ENCODE data around the gene MYO1H. TPM values are rescaled to one million over a fixed set of nuclear protein-coding genes. Genes with fewer than 3 reads are reported as not detected.

Gene MYO1H
- total RNA-seq, 1 experiment from 2014 or later, result 0.26 TPM

DNA sequence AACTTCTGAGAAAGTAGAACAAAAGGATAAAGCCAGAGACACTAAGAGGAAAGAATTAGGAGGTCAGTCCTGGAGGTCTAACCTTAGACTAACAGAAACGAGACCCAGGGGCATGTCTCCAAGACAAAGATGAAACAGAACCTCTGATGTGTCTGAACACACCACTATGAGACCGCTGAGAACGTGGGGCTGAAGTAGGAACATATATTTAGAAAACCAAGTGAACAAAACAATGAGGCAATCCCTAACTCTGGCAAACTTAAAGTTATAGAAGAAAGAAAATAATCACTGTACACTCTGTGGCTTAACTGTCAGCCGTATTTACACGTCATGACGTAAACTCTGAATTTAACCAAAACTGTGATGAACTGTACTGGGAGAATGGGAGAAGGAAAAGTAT is 111.5 kb downstream of the MYO1H start:
- Histone ChIP-seq H3K18ac (ENCODE audit: insufficient read length, low read depth, low read length) (peak overlapping the region; percentile 63), H3K27me3 (ENCODE audit: insufficient read depth, low read length) (no peaks in the 10 kb centered on the region), H2BK15ac (ENCODE audit: low read depth, low read length) (no peak overlapping the region), H2BK120ac (ENCODE audit: low read depth, low read length, poor library complexity, severe bottlenecking) (no peak overlapping the region), H2BK20ac (ENCODE audit: low read depth, low read length, poor library complexity, severe bottlenecking) (no peak overlapping the region), H3K79me2 (ENCODE audit: insufficient read depth, low read length) (peaks cover 5% of the 10 kb centered on the region; the same call in 1 of the 2 replicates), H2AK5ac (ENCODE audit: insufficient read length, low read length) (peak overlapping the region; percentile 56), H3K9ac (ENCODE audit: extremely low read depth, insufficient read length, low read length) (peak overlapping the region; percentile 51), H3K79me1 (ENCODE audit: insufficient read depth, low read depth, low read length, poor library complexity, severe bottlenecking) (peaks cover 6% of the 10 kb centered on the region), H3K9me3 (ENCODE audit: control insufficient read depth, low read depth, low read length) (no peaks in the 10 kb centered on the region), H2BK12ac (ENCODE audit: insufficient read length, low read depth, low read length) (no peak overlapping the region), H4K5ac (ENCODE audit: insufficient read length, low read depth, low read length) (peak overlapping the region; percentile 31), H4K91ac (ENCODE audit: insufficient read length, low read depth, low read length) (no peak overlapping the region), H3K56ac (ENCODE audit: insufficient read length, low read depth, low read length) (no peak overlapping the region), H3K4ac (ENCODE audit: low read depth, low read length) (0 out of 2 replicates have a peak overlapping the region, but pooled peaks have one; percentile 31), H3K4me1 (ENCODE audit: insufficient read depth, low read length) (peaks cover 41% of the 10 kb centered on the region), H3T11ph (ENCODE audit: low read length) (peak overlapping the region; percentile 91), H4K8ac (replicated peaks; ENCODE audit: insufficient read length, low read depth, low read length) (no peak overlapping the region), H3K23ac (ENCODE audit: insufficient read length, low read depth, low read length) (no peak overlapping the region), H3K4me2 (ENCODE audit: insufficient read depth, insufficient read length, low read length) (peak overlapping the region; percentile 34), H4K20me1 (ENCODE audit: control insufficient read depth, insufficient read depth, insufficient read length) (peaks cover 2% of the 10 kb centered on the region), H3K23me2 (ENCODE audit: insufficient read length, low read depth, low read length, poor library complexity, severe bottlenecking) (no peaks in the 10 kb centered on the region), H3K27ac (ENCODE audit: insufficient read length, low read depth, low read length) (peak overlapping the region; percentile 88), H2AFZ (ENCODE audit: low read length) (no peak overlapping the region), H2BK5ac (ENCODE audit: insufficient read length, low read length) (peak overlapping the region; percentile 51), H3K14ac (ENCODE audit: insufficient read depth, low read length) (peak overlapping the region; percentile 50; the same call in 1 of the 2 replicates)
- Mint-ChIP-seq H3K4me1 (peaks cover 71 to 73% of the 10 kb centered on the region in 2 experiments), H3K4me3 (peak overlapping the region; percentile 32 to 46), H3K27ac (peak overlapping the region; percentile 97 to 100 (median 98)), H3K27me3 (ENCODE audit: low read depth) (no peaks in the 10 kb centered on the region), H3K36me3 (ENCODE audit: insufficient read depth in 1 of 3, low read depth in 3 of 3) (peaks cover 22 to 50% (median 47%) of the 10 kb centered on the region in 3 experiments; a peak in 6 of 7 replicates), H3K9me3 (no peaks in the 10 kb centered on the region; a peak in 2 of 5 replicates)
- TF ChIP-seq, protein P1, sequence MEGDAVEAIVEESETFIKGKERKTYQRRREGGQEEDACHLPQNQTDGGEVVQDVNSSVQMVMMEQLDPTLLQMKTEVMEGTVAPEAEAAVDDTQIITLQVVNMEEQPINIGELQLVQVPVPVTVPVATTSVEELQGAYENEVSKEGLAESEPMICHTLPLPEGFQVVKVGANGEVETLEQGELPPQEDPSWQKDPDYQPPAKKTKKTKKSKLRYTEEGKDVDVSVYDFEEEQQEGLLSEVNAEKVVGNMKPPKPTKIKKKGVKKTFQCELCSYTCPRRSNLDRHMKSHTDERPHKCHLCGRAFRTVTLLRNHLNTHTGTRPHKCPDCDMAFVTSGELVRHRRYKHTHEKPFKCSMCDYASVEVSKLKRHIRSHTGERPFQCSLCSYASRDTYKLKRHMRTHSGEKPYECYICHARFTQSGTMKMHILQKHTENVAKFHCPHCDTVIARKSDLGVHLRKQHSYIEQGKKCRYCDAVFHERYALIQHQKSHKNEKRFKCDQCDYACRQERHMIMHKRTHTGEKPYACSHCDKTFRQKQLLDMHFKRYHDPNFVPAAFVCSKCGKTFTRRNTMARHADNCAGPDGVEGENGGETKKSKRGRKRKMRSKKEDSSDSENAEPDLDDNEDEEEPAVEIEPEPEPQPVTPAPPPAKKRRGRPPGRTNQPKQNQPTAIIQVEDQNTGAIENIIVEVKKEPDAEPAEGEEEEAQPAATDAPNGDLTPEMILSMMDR (conservative IDR thresholded peaks at IDR 0.05), result no peak
- WGBS (ENCODE audit: extremely low coverage, insufficient read length, low lambda C conversion rate), result no CpG with 5 or more reads among the region's 6 CpGs
- no peak for DNase-seq

Measured in H9 (cell line).